Colonic mucosa (tissue), 4 donors: ENCODE measurements around the gene SYNE1. TPM values are rescaled to one million over a fixed set of nuclear protein-coding genes. Genes with fewer than 3 reads are reported as not detected.

Experiments
- DNase-seq: peaks from one replicate; pipeline ENCODE4 v3.0.0-alpha.2; 2020
- H3K27ac ChIP-seq: fragments of 200-600 bp; one replicate; pipeline ENCODE4 v1.8.0; 2021
- H3K27me3 ChIP-seq: fragments of 200-600 bp; one replicate; pipeline ENCODE4 v1.8.0; 2021
- H3K36me3 ChIP-seq: fragments of 200-600 bp; one replicate; pipeline ENCODE4 v1.8.0; 2021
- H3K4me1 ChIP-seq: fragments of 200-600 bp; one replicate; pipeline ENCODE4 v1.8.0; 2021; ENCODE audit warnings: mild to moderate bottlenecking
- H3K4me3 ChIP-seq: fragments of 200-600 bp; one replicate; pipeline ENCODE4 v1.8.0; 2021
- H3K9ac ChIP-seq, 2 donors: one replicate each; pipeline ENCODE4 v1.7.0; 2013; ENCODE audit warnings: control low read depth in 2 of 2, low read depth in 2 of 2, low read length in 2 of 2
- H3K9me3 ChIP-seq: fragments of 200-600 bp; one replicate; pipeline ENCODE4 v1.8.0; 2021
- intact Hi-C: fragments of 100-400 bp; cut with DNase I; formaldehyde crosslinking; loops from one replicate; pipeline ENCODE4 v1.14.1; 2022
- total RNA-seq, 2 donors: library from RNA; stranded (reverse); fragmentation: NEBNext Ultra II Directional in 1 of 2; extraction: Animal tissue kit (Norgen Biotek cat#: 25700) in 1 of 2; gene quantifications; one replicate each; pipeline ENCODE4 v1.2.1, GENCODE V29; 2021
- TF ChIP-seq, protein P1 (sequence below): fragments of 200-600 bp; IDR thresholded peaks from one replicate; pipeline ENCODE4 v1.8.0; 2022; ENCODE audit warnings: antibody characterized with exemption, mild to moderate bottlenecking
- donor health status: healthy.
- donor health status: DM: no; HTN: no; CAD: no.
- donor health status: DM: no; HTN: no; CAD: no.

Gene SYNE1
- total RNA-seq, 2 donors from 2014 or later: 11.6 to 23.7 TPM

DNA sequence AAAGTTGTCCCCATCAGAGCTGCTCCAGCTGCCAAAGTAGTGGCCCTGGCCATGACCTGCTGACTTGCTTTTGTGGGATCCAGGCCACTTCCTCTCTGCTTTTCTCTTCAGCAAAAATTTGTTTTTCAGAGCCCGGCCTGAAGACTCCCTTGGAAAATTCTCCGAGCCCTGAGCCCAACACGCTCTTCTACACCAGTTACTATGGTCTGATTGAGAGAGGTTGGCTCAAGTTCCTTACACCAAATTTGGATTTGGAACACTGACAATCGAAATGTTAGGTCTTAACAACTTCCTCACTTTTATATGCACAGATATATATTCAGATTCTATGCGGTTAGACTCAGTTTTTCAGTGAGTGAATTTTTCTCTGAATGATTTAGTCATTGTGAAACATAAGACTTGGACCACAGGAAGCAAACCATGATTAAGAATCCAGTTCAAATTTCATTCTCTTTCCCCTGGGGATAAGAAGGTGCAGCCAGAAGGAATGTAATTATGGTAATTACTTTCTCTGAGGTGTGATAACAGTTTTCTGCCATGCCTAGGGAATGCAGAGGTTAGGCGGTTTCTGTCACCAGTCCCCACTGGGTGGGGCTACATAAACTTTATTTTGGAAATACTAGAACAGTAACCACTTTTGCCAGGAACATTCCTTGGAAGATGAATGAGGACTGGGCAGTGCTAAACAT is 365.2 kb downstream of the SYNE1 start:
- intact Hi-C loops: no loop called here
- no peak overlapping the region for H3K4me3 ChIP-seq
- DNase-seq: no peak
- peak overlapping the region; percentile 9 for H3K27ac ChIP-seq
- H3K9ac ChIP-seq: no peak overlapping the region
- TF ChIP-seq, protein P1, sequence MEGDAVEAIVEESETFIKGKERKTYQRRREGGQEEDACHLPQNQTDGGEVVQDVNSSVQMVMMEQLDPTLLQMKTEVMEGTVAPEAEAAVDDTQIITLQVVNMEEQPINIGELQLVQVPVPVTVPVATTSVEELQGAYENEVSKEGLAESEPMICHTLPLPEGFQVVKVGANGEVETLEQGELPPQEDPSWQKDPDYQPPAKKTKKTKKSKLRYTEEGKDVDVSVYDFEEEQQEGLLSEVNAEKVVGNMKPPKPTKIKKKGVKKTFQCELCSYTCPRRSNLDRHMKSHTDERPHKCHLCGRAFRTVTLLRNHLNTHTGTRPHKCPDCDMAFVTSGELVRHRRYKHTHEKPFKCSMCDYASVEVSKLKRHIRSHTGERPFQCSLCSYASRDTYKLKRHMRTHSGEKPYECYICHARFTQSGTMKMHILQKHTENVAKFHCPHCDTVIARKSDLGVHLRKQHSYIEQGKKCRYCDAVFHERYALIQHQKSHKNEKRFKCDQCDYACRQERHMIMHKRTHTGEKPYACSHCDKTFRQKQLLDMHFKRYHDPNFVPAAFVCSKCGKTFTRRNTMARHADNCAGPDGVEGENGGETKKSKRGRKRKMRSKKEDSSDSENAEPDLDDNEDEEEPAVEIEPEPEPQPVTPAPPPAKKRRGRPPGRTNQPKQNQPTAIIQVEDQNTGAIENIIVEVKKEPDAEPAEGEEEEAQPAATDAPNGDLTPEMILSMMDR: no peak
- no peaks in the 10 kb centered on the region for H3K27me3 ChIP-seq
- H3K9me3 ChIP-seq: no peaks in the 10 kb centered on the region
- H3K4me1 ChIP-seq: peaks cover 4% of the 10 kb centered on the region
- H3K36me3 ChIP-seq: no peaks in the 10 kb centered on the region

DNA sequence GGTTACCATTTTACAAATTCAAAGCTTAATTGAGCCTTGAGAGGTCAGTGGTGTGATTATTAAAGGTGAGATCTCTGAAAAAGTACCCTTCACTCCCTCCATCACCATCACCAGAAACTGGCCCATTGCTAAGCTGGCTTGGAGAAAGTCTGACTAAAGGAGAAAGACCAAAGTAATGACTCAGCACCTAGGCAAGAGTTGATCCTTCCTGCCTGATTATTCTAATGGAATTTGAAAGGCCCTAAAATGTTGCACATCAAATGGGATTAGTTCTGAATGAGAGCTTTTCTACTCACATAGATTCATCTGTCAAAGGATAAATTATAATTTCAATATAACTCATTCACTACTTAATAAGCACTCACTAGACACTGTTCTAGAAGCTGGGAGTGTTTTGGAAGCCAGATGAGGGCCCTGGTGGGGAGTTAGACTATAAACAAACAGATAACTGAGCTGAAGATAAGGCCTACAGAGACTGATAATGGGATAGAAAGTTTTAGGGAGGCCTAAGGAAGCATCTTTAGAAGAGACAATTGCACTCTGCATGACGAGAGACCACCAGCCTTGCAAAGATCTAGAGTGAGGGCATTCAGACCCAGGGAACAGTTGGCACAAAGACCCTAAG is 366.7 kb downstream of the SYNE1 start:
- Histone ChIP-seq H3K9ac (no peak overlapping the region), H3K4me1 (peaks cover 4% of the 10 kb centered on the region), H3K27me3 (no peaks in the 10 kb centered on the region), H3K27ac (no peak overlapping the region), H3K36me3 (no peaks in the 10 kb centered on the region), H3K9me3 (no peaks in the 10 kb centered on the region), H3K4me3 (no peak overlapping the region)
- DNase-seq: no peak
- TF ChIP-seq, protein P1: no peak
- intact Hi-C loops: no loop called here

DNA sequence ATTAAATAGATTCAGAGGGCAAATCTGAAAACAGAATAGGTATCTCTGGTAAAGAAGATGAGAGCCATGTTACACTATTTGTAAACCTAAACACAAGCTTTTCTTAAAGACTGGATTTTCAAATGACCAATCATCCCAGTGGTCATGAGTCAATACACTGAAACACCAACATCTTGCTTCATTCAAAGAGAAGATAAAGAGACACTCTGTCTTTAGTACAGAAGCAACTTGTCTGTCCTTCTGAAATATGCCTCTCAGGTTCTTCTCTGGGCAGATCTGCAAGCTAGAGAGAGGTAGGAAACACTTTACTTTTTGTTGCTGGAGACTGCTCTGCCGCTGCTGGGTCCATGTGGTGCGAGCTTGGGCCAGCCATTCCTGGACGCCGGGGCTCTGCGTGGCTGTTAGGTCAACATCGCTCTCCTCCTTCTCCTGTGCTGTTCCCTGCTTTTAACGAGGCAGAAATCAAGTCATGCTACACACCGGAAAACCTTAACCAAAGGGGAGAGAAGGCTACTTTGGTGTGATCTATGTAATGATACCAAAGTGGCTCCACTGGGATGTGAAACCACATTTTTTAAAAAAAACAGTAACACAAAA is 368.2 kb downstream of the SYNE1 start:
- H3K4me1 ChIP-seq: peaks cover 4% of the 10 kb centered on the region
- no peak for DNase-seq
- TF ChIP-seq, protein P1: no peak
- intact Hi-C loops: loop anchor here (10.0 kb wide), 1 partner anchor 504 kb away; no protein-coding TSS in a partner anchor
- no peaks in the 10 kb centered on the region for H3K27me3 ChIP-seq
- H3K9me3 ChIP-seq: no peaks in the 10 kb centered on the region
- H3K36me3 ChIP-seq: no peaks in the 10 kb centered on the region
- no peak overlapping the region for H3K27ac ChIP-seq
- H3K9ac ChIP-seq: no peak overlapping the region
- no peak overlapping the region for H3K4me3 ChIP-seq

DNA sequence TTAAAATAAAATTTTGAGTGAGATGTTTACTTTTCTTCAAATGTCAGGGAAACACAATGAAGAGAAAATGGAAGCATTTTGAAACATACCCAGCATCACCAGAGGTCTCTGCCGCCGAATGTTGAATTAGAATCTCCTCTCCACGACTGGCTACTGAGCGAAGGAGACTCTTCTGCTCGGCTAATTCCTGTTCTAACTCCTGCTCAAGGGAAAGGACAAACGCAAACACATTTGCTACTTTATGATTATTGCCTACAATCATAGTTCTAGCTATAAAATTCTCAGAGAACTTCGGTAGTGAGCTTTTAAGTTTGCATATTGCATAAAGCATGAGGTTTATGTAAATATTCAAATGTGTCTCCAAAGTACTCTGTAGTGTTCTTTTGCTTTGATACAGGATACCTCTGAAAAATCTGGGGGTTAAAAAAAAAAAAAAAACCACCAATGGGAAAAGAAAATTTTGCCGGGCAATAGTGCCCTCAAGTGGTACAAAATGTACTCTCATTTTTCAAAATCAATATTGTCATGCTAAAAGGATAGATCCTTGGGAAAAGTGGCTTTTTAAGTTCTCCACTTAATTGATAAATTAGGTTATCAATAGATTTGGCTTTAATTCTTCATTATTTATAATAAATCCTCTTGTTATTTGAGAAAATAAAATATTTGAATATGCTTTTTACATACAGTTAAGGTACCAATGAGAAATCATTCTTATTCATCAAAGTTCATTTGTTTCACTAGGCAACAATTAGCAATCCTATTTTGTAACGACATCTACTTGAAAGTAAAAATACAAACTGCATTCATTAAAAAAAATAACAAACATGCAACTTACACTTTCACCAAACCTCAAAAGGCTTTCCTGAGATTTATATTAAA is 369.0 kb downstream of the SYNE1 start:
- intact Hi-C loops: loop anchor here (10.0 kb wide), 1 partner anchor 503 kb away; no protein-coding TSS in a partner anchor
- Histone ChIP-seq H3K4me3 (no peak overlapping the region), H3K9me3 (no peaks in the 10 kb centered on the region), H3K27ac (no peak overlapping the region), H3K36me3 (no peaks in the 10 kb centered on the region), H3K4me1 (peaks cover 4% of the 10 kb centered on the region), H3K27me3 (no peaks in the 10 kb centered on the region), H3K9ac (no peak overlapping the region)
- DNase-seq: no peak
- TF ChIP-seq, protein P1: peak; percentile 46

DNA sequence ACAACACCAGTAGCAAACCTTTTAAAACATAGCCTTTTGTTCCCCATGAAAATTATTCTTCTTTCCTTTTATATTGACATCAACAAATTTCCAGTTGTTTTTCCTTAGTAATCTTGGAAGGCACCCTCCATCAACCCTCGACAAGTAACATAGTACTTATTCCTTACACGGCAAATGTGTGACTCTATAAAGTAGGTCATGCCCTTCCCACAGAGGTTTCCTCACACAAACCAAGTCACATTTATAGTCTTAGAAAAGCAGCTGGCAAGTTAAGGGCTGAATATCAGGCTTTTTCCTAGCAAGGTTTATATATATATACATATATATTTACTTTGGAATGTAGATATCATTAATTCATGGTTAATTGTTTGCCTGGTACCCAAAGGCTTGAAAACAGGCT is 371.5 kb downstream of the SYNE1 start:
- Histone ChIP-seq H3K27me3 (no peaks in the 10 kb centered on the region), H3K4me1 (no peaks in the 10 kb centered on the region), H3K9me3 (no peaks in the 10 kb centered on the region), H3K36me3 (no peaks in the 10 kb centered on the region), H3K9ac (no peak overlapping the region), H3K4me3 (no peak overlapping the region), H3K27ac (no peak overlapping the region)
- TF ChIP-seq, protein P1: no peak
- no peak for DNase-seq
- intact Hi-C loops: loop anchor here (10.0 kb wide), 1 partner anchor 501 kb away; no protein-coding TSS in a partner anchor
